ENCODE data around the gene MOV10L1. TPM values are rescaled to one million over a fixed set of nuclear protein-coding genes. Genes with fewer than 3 reads are reported as not detected.

MOV10L1 gene
- total RNA-seq, 1 donor from 2014 or later: 1.1 TPM

DNA sequence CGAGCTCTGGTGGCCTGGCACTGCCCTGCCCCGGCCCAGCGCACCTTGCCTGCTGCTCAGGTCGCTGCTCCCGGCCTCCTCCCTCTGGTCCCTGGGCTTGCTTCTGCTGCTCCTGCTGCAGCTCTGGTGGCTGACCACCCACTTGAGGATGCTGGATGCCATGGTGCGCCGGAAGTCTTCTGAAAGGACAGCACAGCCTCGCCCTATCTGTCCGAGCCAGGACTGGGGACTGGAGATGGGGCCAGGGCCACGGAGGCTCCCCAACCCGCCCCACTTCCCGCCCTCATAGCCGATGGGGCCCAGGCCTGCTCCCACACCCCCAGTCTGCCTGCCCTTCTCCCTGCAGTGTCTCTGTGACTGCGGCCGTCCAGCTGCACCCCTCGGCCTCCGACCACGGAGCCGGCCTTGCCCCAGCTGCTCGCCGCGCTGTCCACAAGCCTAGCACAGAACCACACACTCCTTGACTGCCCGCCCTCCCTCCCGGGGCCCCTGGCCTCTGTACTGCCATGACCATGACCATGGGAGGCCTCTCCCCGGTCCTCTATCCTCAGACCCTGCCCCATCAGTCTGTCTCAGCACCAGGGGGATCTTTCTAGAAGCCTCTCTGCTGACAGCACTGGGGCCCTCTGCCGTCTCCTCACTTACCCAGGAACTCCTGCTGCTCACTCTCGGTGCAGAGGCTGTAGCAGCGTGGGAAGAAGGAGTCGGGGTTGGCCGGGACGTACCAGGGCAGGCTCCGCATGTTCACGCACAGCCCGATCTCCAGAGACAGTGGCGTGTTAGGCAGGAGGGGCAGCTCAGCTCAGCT lies 44.4 kb upstream of the MOV10L1 start:
- Mint-ChIP-seq H3K4me1 (ENCODE audit: low read depth) (peaks cover 2% of the 10 kb centered on the region), H3K9me3 (ENCODE audit: low read depth) (peaks cover 11% of the 10 kb centered on the region), H3K27me3 (ENCODE audit: low read depth) (peaks cover 4% of the 10 kb centered on the region), H3K27ac (ENCODE audit: unreplicated experiment) (no peak overlapping the region), H3K4me3 (ENCODE audit: unreplicated experiment) (no peak overlapping the region), H3K36me3 (ENCODE audit: low read depth) (peaks cover 3% of the 10 kb centered on the region)
- peak; percentile 90 for DNase-seq (ENCODE audit: low spot score)
- no peak for TF ChIP-seq CTCF (IDR thresholded peaks at IDR 0.05)

DNA sequence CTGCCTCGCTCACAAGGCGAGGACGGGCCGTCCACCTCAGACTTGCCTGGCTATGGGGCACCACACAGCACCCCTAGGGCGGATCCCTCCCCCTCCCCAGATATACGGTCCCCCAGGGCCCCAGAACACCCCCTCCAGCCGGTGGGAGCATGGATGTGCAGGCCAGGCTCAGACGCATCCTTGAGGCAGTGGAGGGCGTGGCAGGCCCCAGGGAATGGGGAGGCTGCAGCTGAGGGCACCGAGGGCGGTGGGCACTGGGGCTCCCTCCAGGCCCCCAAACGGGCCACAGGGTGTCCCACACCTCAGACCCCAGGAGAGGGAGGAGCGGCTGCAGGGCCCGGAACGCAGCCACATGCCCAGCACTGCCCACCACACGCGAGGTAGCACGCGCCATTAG lies 43.8 kb upstream of the MOV10L1 start:
- peak; percentile 75 for DNase-seq (ENCODE audit: low spot score)
- H3K27me3 Mint-ChIP-seq (ENCODE audit: low read depth): peaks cover 4% of the 10 kb centered on the region
- peaks cover 12% of the 10 kb centered on the region for H3K9me3 Mint-ChIP-seq (ENCODE audit: low read depth)
- no peak overlapping the region for H3K4me3 Mint-ChIP-seq (ENCODE audit: unreplicated experiment)
- H3K36me3 Mint-ChIP-seq (ENCODE audit: low read depth): peaks cover 3% of the 10 kb centered on the region
- TF ChIP-seq CTCF (IDR thresholded peaks at IDR 0.05): no peak
- no peak overlapping the region for H3K27ac Mint-ChIP-seq (ENCODE audit: unreplicated experiment)
- H3K4me1 Mint-ChIP-seq (ENCODE audit: low read depth): peaks cover 8% of the 10 kb centered on the region

DNA sequence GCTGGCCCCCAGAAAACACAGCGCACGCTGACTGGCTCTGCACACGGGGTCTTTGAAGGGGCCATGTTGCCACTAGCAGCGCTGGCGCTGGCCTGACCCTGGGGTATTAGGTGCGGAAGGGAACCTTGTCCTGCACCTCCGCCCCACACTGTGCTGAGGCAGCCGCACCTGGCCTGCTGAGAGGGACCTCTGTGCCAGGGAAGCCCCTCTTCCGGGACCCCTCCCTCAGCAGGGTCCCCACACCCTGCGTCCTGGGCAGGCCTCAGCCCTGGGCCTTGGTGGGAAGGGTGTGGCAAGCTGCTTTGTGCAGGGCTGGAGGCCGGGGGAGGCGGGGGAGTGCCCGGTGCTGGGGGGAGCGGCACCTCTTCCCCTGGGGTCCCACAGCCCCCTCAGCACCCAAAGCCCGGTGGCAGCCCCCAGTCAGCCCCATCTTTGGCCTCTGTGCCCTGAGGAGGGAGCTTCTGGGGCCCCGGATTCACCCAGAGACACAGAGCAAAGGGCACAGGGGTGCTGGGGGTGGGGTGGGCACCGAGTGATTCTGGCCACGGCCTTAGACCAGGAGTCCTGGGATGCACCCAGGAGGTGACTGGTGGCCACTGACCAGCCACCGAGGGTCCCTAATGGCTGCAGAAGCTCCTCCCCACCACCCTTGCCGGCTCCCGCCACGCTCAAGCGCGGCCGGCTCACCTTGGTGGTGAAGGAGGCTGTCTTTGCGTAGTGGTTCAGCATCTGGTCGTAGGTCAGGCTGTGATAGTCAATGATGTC lies 43.1 kb upstream of the MOV10L1 start:
- H3K27ac Mint-ChIP-seq (ENCODE audit: unreplicated experiment): no peak overlapping the region
- peak; percentile 67 for DNase-seq (ENCODE audit: low spot score)
- peaks cover 10% of the 10 kb centered on the region for H3K4me1 Mint-ChIP-seq (ENCODE audit: low read depth)
- H3K4me3 Mint-ChIP-seq (ENCODE audit: unreplicated experiment): no peak overlapping the region
- H3K36me3 Mint-ChIP-seq (ENCODE audit: low read depth): peaks cover 3% of the 10 kb centered on the region
- H3K9me3 Mint-ChIP-seq (ENCODE audit: low read depth): peaks cover 18% of the 10 kb centered on the region
- peaks cover 4% of the 10 kb centered on the region for H3K27me3 Mint-ChIP-seq (ENCODE audit: low read depth)
- no peak for TF ChIP-seq CTCF (IDR thresholded peaks at IDR 0.05)

DNA sequence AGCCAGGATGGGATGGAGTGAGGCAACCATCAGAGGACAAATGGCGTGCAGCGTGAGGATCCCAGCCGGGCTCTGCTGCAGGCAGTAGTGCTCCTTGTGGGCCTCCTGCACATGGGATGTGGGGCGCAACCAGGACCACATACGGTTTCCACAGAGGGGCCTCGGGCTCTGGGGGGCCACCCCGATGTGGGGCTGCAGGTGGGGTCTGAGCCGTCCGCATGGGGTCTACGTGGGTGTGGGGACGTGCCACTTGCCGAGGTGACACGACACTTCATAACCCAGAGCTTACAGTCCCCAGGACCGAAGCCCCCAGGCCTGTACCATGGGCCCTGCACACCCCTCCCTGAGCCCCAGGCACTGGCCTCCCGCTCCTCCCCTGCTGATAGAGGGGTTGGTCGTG lies 42.5 kb upstream of the MOV10L1 start:
- peaks cover 3% of the 10 kb centered on the region for H3K36me3 Mint-ChIP-seq (ENCODE audit: low read depth)
- H3K4me1 Mint-ChIP-seq (ENCODE audit: low read depth): peaks cover 10% of the 10 kb centered on the region
- peaks cover 2% of the 10 kb centered on the region for H3K27me3 Mint-ChIP-seq (ENCODE audit: low read depth)
- peak; percentile 83 for DNase-seq (ENCODE audit: low spot score)
- H3K9me3 Mint-ChIP-seq (ENCODE audit: low read depth): peaks cover 20% of the 10 kb centered on the region
- no peak overlapping the region for H3K27ac Mint-ChIP-seq (ENCODE audit: unreplicated experiment)
- no peak overlapping the region for H3K4me3 Mint-ChIP-seq (ENCODE audit: unreplicated experiment)
- TF ChIP-seq CTCF (IDR thresholded peaks at IDR 0.05): no peak

DNA sequence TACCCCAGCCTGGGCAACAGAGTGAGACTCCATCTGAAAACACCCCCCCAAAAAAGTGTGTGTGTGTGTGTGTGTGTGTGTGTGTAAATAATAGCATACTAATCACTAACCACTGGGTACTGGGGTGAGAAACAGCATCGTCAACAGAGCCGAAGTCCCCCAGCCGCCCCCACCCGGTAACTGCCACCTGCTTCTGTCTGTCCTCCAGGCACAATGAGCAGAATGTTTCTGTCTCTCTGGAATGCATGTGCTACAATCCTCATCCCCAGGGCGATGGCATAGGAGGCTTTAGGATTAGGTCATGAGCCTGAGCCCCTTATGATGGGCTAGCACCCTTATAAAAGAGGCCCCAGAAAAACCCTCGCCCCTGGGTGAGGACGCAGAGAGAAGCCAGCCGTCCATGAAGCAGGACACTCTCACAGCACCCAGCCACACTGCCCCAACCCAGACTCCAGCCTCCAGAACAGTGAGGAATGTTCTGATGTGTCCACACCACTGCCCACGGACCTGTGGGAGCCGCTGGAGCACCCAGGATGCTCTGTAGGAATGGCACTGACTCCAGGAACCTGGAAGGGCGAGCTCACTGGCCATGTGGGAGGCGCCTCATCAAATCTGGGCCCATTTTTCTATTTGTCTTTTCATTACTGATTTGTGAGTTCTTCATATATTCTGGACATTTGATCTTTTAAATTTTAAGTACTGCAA lies 41.6 kb upstream of the MOV10L1 start:
- TF ChIP-seq CTCF (IDR thresholded peaks at IDR 0.05): no peak
- Mint-ChIP-seq H3K4me3 (ENCODE audit: unreplicated experiment) (no peak overlapping the region), H3K36me3 (ENCODE audit: low read depth) (peaks cover 5% of the 10 kb centered on the region), H3K9me3 (ENCODE audit: low read depth) (peaks cover 21% of the 10 kb centered on the region), H3K27ac (ENCODE audit: unreplicated experiment) (no peak overlapping the region), H3K4me1 (ENCODE audit: low read depth) (peaks cover 10% of the 10 kb centered on the region), H3K27me3 (ENCODE audit: low read depth) (no peaks in the 10 kb centered on the region)
- DNase-seq (ENCODE audit: low spot score): peak; percentile 52
